Nephron progenitor cell (in vitro differentiated cells): ENCODE data around the gene KRTAP3-3.

Experiments used
- DNase-seq: peaks from one replicate; pipeline ENCODE4 v3.0.0; 2021
- H3K27ac Mint-ChIP-seq: 2 replicates; pipeline ENCODE4 v1.8.0; 2021; ENCODE audit warnings: mild to moderate bottlenecking, moderate library complexity, mixed read lengths
- H3K27me3 Mint-ChIP-seq: 2 replicates; pipeline ENCODE4 v1.8.0; 2021; ENCODE audit warnings: mild to moderate bottlenecking, low read depth, mixed read lengths; ENCODE audit not compliant: poor library complexity
- H3K36me3 Mint-ChIP-seq: 2 replicates; pipeline ENCODE4 v1.8.0; 2021; ENCODE audit warnings: low read depth, mixed read lengths
- H3K4me1 Mint-ChIP-seq: 2 replicates; pipeline ENCODE4 v1.8.0; 2021; ENCODE audit warnings: mixed read lengths
- H3K4me3 Mint-ChIP-seq: 2 replicates; pipeline ENCODE4 v1.8.0; 2021; ENCODE audit warnings: mild to moderate bottlenecking, moderate library complexity, mixed read lengths
- H3K9me3 Mint-ChIP-seq: 2 replicates; pipeline ENCODE4 v1.8.0; 2021; ENCODE audit warnings: mild to moderate bottlenecking, moderate library complexity, mixed read lengths
- TF ChIP-seq, protein P1 (sequence below): fragments of 200-600 bp; sonication (generic); IDR thresholded peaks from 2 replicates; pipeline ENCODE4 v1.5.0; 2021; ENCODE audit warnings: antibody characterized with exemption

Gene KRTAP3-3

GRCh38 chr17:41009936-41010335 lies 16.0 kb upstream of the KRTAP3-3 start:
- no peaks in the 10 kb centered on the region for H3K27me3 Mint-ChIP-seq
- no peaks in the 10 kb centered on the region for H3K4me1 Mint-ChIP-seq
- no peaks in the 10 kb centered on the region for H3K9me3 Mint-ChIP-seq
- H3K4me3 Mint-ChIP-seq: no peak overlapping the region
- H3K36me3 Mint-ChIP-seq: no peaks in the 10 kb centered on the region
- DNase-seq: no peak
- TF ChIP-seq, protein P1, sequence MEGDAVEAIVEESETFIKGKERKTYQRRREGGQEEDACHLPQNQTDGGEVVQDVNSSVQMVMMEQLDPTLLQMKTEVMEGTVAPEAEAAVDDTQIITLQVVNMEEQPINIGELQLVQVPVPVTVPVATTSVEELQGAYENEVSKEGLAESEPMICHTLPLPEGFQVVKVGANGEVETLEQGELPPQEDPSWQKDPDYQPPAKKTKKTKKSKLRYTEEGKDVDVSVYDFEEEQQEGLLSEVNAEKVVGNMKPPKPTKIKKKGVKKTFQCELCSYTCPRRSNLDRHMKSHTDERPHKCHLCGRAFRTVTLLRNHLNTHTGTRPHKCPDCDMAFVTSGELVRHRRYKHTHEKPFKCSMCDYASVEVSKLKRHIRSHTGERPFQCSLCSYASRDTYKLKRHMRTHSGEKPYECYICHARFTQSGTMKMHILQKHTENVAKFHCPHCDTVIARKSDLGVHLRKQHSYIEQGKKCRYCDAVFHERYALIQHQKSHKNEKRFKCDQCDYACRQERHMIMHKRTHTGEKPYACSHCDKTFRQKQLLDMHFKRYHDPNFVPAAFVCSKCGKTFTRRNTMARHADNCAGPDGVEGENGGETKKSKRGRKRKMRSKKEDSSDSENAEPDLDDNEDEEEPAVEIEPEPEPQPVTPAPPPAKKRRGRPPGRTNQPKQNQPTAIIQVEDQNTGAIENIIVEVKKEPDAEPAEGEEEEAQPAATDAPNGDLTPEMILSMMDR: no peak
- H3K27ac Mint-ChIP-seq: no peak overlapping the region

DNA sequence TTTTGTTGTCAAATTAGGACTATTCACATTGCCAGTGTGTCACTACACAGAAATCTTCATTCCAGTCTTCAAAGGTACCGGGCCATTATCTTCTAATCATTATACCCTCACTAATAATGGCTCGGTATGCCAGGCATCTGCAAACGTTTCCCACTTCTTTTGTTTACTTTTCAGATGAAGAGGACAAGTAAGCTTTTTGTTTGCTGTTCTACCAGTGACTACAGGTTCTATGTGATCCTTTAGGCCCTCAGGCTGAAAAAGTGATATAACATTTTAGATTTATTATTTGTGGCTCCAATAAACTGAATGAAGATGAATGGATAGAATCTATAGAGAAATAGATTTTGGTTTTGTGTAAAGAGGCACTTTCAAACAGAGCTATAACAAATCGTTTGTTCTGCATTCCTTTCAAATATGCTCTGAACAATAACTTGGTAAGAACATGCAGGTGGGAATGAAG lies 15.4 kb upstream of the KRTAP3-3 start:
- TF ChIP-seq, protein P1: no peak
- Mint-ChIP-seq H3K4me3 (no peak overlapping the region), H3K36me3 (no peaks in the 10 kb centered on the region), H3K9me3 (no peaks in the 10 kb centered on the region), H3K27ac (no peak overlapping the region), H3K27me3 (no peaks in the 10 kb centered on the region), H3K4me1 (no peaks in the 10 kb centered on the region)
- DNase-seq: no peak

DNA sequence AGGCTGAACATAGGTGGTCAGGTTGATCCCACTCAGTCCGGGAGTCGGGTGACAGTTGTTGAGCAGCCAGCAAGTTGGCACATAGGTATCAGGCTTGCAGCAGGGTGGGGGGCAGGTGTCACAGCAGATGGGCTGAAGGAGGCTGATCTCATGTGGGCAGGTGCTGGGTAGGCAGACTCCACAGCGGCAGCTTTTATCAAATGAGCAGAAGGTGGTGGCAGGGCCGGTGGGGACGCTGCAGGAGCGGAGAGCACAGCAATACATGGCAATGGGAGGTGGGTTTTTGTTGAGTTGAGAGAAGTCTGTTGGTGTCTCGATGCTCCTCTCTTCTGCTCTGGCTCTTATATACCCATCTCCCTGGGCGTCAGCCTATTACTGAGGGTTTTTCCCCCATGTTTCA lies 14.8 kb upstream of the KRTAP3-3 start, which contains the start of gene KRTAP3-1:
Gene KRTAP3-1, minus strand, starts transcription at position 318 of the 400 bp plus-strand sequence. Its CDS starts 54 bp downstream, at position 264.
- Mint-ChIP-seq H3K4me1 (no peaks in the 10 kb centered on the region), H3K36me3 (no peaks in the 10 kb centered on the region), H3K9me3 (no peaks in the 10 kb centered on the region), H3K27ac (no peak within 1 kb of the TSS), H3K4me3 (no peak within 1 kb of the TSS), H3K27me3 (no peaks in the 10 kb centered on the region)
- no peak for DNase-seq
- TF ChIP-seq, protein P1: no peak

DNA sequence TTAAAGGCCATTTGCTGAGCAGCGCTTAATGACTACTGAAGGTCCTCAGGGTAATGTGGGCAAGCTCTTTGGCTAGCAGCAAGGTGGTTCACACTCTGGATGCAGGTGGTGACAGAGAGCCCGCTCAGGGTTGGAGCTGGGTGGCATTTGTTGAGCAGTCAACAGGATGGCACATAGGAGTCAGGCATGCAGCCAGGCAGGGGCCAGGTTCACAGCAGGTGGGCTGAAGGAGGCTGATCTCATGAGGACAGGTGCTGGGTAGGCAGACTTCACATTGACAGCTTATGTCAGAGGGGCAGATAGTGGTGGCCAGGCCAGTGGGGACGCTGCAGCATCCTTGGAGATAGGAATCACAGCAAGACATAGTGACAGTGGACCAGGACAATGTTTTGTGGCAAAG lies 10.4 kb upstream of the KRTAP3-3 start:
- TF ChIP-seq, protein P1: no peak

GRCh38 chr17:41003926-41004325 lies 10.0 kb upstream of the KRTAP3-3 start:
- Mint-ChIP-seq H3K9me3 (no peaks in the 10 kb centered on the region), H3K27me3 (peaks cover 2% of the 10 kb centered on the region), H3K4me1 (no peaks in the 10 kb centered on the region), H3K27ac (no peak overlapping the region), H3K36me3 (no peaks in the 10 kb centered on the region), H3K4me3 (no peak overlapping the region)
- TF ChIP-seq, protein P1: no peak
- no peak for DNase-seq

More for the DNA sequence above, 10.4 kb upstream of the KRTAP3-3 start:
- Mint-ChIP-seq H3K4me3 (no peak overlapping the region), H3K36me3 (no peaks in the 10 kb centered on the region), H3K4me1 (no peaks in the 10 kb centered on the region), H3K27me3 (peaks cover 2% of the 10 kb centered on the region), H3K9me3 (no peaks in the 10 kb centered on the region), H3K27ac (no peak overlapping the region)
- no peak for DNase-seq

GRCh38 chr17:41002814-41003213 lies 8.8 kb upstream of the KRTAP3-3 start:
- no peak overlapping the region for H3K4me3 Mint-ChIP-seq
- H3K4me1 Mint-ChIP-seq: no peaks in the 10 kb centered on the region
- H3K27me3 Mint-ChIP-seq: peaks cover 2% of the 10 kb centered on the region
- H3K27ac Mint-ChIP-seq: no peak overlapping the region
- H3K9me3 Mint-ChIP-seq: no peaks in the 10 kb centered on the region
- H3K36me3 Mint-ChIP-seq: no peaks in the 10 kb centered on the region
- TF ChIP-seq, protein P1: no peak
- no peak for DNase-seq
